Liver (tissue), 3 donors: Measurements from ENCODE around the gene EIF4G3.

Experiments used
- RAD21 ChIP-seq, 2 donors: IDR thresholded peaks; 2 replicates each; pipeline ENCODE4 v1.6.1; 2016; ENCODE audit warnings: antibody characterized with exemption in 2 of 2, mild to moderate bottlenecking in 2 of 2
- TF ChIP-seq, protein P1 (sequence below): IDR thresholded peaks from 2 replicates; pipeline ENCODE4 v1.6.1; 2016; ENCODE audit warnings: antibody characterized with exemption
- TF ChIP-seq, protein P2 (sequence below): fragments of 150-350 bp; IDR thresholded peaks from 2 replicates; pipeline ENCODE4 v1.5.1; 2017; ENCODE audit warnings: improper control_type of control experiment, low read depth, low read length; ENCODE audit not compliant: missing input control
- TF ChIP-seq, protein P3 (sequence below): IDR thresholded peaks from 2 replicates; pipeline ENCODE4 v1.6.1; 2016; ENCODE audit warnings: antibody characterized with exemption
- donor health status: healthy.
- donor health status: healthy.

DNA sequence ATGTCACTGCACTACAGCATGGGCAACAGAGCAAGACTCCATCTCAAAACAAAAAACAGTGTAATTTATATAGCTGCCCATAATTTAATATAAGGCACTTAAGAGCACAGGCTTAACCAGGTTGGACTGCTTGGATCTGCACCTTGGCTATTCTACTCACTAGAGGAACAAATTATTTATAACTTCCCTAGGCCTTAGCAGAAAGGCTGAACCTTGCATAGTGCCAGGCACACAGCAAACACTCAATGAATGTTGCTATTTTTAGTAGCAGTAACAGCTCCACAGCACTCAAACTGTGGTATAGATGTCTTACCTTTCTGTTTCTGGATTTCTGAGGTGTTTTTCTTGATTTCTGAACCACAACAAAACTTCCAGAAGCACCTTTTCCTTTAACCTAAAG is 409.4 kb downstream of the EIF4G3 start:
- TF ChIP-seq, protein P1, sequence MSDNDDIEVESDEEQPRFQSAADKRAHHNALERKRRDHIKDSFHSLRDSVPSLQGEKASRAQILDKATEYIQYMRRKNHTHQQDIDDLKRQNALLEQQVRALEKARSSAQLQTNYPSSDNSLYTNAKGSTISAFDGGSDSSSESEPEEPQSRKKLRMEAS, result no peak
- TF ChIP-seq, protein P2, sequence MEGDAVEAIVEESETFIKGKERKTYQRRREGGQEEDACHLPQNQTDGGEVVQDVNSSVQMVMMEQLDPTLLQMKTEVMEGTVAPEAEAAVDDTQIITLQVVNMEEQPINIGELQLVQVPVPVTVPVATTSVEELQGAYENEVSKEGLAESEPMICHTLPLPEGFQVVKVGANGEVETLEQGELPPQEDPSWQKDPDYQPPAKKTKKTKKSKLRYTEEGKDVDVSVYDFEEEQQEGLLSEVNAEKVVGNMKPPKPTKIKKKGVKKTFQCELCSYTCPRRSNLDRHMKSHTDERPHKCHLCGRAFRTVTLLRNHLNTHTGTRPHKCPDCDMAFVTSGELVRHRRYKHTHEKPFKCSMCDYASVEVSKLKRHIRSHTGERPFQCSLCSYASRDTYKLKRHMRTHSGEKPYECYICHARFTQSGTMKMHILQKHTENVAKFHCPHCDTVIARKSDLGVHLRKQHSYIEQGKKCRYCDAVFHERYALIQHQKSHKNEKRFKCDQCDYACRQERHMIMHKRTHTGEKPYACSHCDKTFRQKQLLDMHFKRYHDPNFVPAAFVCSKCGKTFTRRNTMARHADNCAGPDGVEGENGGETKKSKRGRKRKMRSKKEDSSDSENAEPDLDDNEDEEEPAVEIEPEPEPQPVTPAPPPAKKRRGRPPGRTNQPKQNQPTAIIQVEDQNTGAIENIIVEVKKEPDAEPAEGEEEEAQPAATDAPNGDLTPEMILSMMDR, result no peak
- no peak for TF ChIP-seq RAD21 (IDR thresholded peaks at IDR 0.05)
- TF ChIP-seq, protein P3, sequence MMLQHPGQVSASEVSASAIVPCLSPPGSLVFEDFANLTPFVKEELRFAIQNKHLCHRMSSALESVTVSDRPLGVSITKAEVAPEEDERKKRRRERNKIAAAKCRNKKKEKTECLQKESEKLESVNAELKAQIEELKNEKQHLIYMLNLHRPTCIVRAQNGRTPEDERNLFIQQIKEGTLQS, result no peak
